ENCODE measurements around the gene ASCC1.
"Not testable (repeated sequence)": the region's sequence is repeated elsewhere in the genome, so short reads cannot be mapped to it uniquely, and the experiment has no call there.

The ASCC1 gene

DNA sequence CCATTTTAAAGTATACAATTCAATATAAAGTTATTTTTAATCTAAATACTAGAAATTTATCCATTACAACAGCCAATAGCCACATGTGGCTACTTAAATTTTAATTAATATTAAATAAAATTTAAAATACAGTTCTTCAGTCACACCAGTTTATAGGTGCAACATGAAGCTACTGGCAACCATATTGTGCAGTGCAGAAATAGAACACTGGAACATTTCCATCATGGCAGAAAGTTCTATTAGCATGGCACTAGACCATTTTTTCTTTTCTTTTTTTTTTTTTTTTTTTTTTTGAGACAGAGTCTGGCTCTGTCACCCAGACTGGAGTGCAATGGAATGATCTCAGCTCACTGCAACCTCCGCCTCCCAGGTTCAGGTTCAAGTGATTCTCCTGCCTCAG, 5.2 kb upstream of the ASCC1 start:
- no peak for DNase-seq (ENCODE audit: low spot score in 2 of 2)
- in situ Hi-C loops (cut with MboI; ENCODE audit: low sequenced_read_pairs), result loop anchor here (5.0 to 25.0 kb wide), 3 partner anchors 174 to 326 kb away; partner anchors contain the start of gene CHST3
- Histone ChIP-seq H3K4me1 (peaks cover 16% of the 10 kb centered on the region), H3K27me3 (ENCODE audit: low read depth) (no peaks in the 10 kb centered on the region), H3K4me3 (no peak overlapping the region), H3K36me3 (replicated peaks) (peaks cover 8% of the 10 kb centered on the region; the same call in 1 of the 2 replicates), H3K9me3 (no peaks in the 10 kb centered on the region)

DNA sequence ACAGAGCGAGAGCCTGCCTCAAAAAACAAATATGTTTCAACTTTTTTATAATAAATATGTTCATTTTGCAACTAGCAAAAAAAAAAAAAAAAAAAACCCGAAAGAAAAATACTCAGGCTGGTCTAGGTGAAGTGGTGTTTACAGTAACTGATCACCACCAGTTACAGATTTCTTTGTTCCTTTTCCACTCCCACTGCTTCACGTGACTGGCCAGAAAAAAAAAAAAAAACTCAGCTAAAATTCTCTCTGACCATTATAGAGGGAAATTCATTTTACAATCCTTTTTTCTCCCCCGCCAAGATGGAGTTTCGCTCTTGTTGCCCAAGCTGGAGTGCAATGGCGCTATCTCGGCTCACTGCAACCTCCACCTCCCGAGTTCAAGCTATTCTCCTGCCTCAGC, 4.6 kb upstream of the ASCC1 start:
- H3K4me1 ChIP-seq, result peaks cover 16% of the 10 kb centered on the region
- in situ Hi-C loops (cut with MboI; ENCODE audit: low sequenced_read_pairs), result loop anchor here (5.0 to 25.0 kb wide), 3 partner anchors 173 to 326 kb away; partner anchors contain the start of gene CHST3
- peaks cover 8% of the 10 kb centered on the region; the same call in 1 of the 2 replicates for H3K36me3 ChIP-seq (replicated peaks)
- no peak for DNase-seq (ENCODE audit: low spot score in 2 of 2)
- H3K4me3 ChIP-seq, result no peak overlapping the region
- no peaks in the 10 kb centered on the region for H3K9me3 ChIP-seq
- no peaks in the 10 kb centered on the region for H3K27me3 ChIP-seq (ENCODE audit: low read depth)

DNA sequence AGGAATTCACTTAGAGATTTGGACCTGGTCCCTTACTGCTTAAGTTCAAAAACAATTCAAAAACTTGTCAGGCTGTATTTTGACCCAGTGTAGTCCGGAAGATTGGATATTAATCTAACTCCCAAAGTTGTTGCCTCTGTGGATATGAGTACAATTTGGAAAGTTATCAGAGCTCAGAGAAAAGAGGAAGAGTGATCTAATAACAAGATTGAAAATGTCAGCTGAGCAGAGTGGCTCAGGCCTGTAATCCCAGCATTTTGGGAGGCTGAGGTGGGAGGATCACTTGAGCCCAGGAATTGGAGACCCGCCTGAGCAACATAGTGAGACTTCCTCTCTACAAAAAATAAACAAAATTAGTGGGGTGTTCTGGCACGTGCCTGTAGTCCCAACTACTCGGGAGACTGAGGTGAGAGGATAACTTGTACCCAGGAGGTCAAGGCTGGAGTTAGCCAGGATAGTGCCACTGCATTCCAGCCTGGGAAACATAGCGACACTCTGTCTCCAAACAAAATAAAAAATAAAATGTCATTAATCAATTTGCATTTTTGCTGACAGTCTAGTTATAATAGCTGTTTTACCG, 3.2 kb upstream of the ASCC1 start:
- in situ Hi-C loops (cut with MboI; ENCODE audit: low sequenced_read_pairs), result loop anchor here (25.0 kb wide), 1 partner anchor 257 kb away; the partner anchor contains the start of gene CHST3
- peaks cover 23% of the 10 kb centered on the region for H3K4me1 ChIP-seq

DNA sequence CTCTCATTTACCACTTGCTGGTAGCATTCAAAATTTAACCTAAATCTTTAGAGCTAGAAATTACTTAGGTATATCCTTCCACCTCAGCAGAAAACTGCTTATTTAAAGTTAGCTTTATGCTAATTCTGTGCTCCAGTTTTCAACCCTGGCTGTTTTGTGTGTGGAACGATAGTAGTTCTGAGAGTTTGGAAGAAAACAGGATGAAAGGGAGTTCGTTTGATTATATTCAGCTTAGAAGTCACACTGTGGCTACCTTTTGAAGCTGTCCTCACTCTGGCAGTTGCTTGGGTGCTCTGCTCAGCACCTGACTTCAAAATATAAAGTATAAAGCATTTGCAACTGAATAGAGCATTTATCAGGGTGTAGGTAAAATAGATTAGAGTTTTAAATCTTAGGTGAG, 2.6 kb upstream of the ASCC1 start:
- H3K36me3 ChIP-seq (replicated peaks), result peaks cover 7% of the 10 kb centered on the region; the same call in 1 of the 2 replicates
- no peaks in the 10 kb centered on the region for H3K27me3 ChIP-seq (ENCODE audit: low read depth)
- H3K4me1 ChIP-seq, result peaks cover 23% of the 10 kb centered on the region
- in situ Hi-C loops (cut with MboI; ENCODE audit: low sequenced_read_pairs), result loop anchor here (25.0 kb wide), 1 partner anchor 256 kb away; the partner anchor contains the start of gene CHST3
- no peaks in the 10 kb centered on the region for H3K9me3 ChIP-seq
- DNase-seq (ENCODE audit: low spot score in 2 of 2), result no peak
- no peak overlapping the region for H3K4me3 ChIP-seq

More for the DNA sequence above, 3.2 kb upstream of the ASCC1 start:
- Histone ChIP-seq H3K27me3 (ENCODE audit: low read depth) (no peaks in the 10 kb centered on the region), H3K9me3 (no peaks in the 10 kb centered on the region), H3K36me3 (replicated peaks) (peaks cover 8% of the 10 kb centered on the region; the same call in 1 of the 2 replicates), H3K4me3 (no peak overlapping the region)
- DNase-seq (ENCODE audit: low spot score in 2 of 2), result no peak

DNA sequence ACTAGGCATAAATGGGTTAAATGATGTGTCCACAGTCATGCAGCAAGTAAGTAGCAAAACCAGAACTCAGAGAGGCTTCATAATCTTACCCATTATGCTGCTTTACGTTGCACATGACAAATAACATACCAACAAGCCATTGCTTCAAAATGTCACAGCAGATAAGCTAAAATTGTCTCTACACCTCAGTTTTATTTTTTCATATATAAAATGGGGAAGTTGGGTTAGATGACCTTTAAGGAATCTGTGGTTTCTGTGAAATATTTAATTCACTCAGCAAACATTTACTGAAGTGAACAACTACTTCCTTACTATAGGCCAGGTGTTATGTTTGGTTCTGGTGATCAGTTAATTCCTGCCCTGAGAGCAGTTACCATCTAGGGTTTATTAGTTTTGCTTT, 2.2 kb upstream of the ASCC1 start:
- Histone ChIP-seq H3K4me3 (no peak overlapping the region), H3K27me3 (ENCODE audit: low read depth) (no peaks in the 10 kb centered on the region), H3K9me3 (no peaks in the 10 kb centered on the region), H3K4me1 (peaks cover 23% of the 10 kb centered on the region), H3K36me3 (replicated peaks) (peaks cover 3% of the 10 kb centered on the region; the same call in 1 of the 2 replicates)
- DNase-seq (ENCODE audit: low spot score in 2 of 2), result no peak
- in situ Hi-C loops (cut with MboI; ENCODE audit: low sequenced_read_pairs), result loop anchor here (25.0 kb wide), 1 partner anchor 256 kb away; the partner anchor contains the start of gene CHST3

DNA sequence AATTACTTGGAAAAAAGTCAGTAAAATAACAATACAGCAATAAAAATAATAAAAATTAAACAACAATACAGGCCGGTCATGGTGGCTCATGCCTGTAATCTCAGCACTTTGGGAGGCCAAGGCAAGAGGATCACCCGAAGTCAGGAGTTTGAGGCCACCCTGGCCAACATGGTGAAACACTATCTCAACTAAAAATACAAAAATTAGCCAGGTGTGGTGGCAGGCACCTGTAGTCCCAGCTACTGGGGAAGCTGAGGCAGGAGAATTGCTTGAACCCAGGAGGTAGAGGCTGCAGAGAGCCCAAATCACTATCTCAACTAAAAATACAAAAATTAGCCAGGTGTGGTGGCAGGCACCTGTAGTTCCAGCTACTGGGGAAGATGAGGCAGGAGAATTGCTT, 4.2 kb downstream of the ASCC1 start:
- in situ Hi-C loops (cut with MboI; ENCODE audit: low sequenced_read_pairs), result loop anchor here (25.0 kb wide), 1 partner anchor 250 kb away; the partner anchor contains the start of gene CHST3
- H3K27me3 ChIP-seq (ENCODE audit: low read depth); H3K36me3 ChIP-seq (replicated peaks); DNase-seq (ENCODE audit: low spot score in 2 of 2); H3K4me3 ChIP-seq; H3K9me3 ChIP-seq: not testable (repeated sequence)
- peaks cover 11% of the 10 kb centered on the region for H3K4me1 ChIP-seq

DNA sequence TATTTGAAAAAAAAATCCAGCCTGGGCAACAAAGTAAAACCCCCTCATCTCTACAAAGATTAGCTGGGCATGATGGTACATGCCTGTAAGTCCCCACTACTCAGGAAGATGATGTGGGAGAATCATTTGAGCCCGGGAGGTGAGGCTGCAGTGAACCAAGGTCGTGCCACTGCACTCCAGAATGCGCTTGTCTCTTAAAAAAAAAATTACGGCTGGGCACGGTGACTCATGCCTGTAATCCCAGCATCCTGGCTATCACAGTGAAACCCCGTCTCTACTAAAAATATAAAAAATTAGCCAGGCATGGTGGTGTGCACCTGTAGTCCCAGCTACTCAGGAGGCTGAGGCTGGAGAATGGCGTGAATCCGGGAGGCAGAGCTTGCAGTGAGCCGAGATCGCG, 4.7 kb downstream of the ASCC1 start:
- not testable (repeated sequence) for H3K9me3 ChIP-seq; H3K27me3 ChIP-seq (ENCODE audit: low read depth); H3K4me1 ChIP-seq; DNase-seq (ENCODE audit: low spot score in 2 of 2); H3K4me3 ChIP-seq; H3K36me3 ChIP-seq (replicated peaks)
- in situ Hi-C loops (cut with MboI; ENCODE audit: low sequenced_read_pairs), result loop anchor here (25.0 kb wide), 1 partner anchor 249 kb away; the partner anchor contains the start of gene CHST3

DNA sequence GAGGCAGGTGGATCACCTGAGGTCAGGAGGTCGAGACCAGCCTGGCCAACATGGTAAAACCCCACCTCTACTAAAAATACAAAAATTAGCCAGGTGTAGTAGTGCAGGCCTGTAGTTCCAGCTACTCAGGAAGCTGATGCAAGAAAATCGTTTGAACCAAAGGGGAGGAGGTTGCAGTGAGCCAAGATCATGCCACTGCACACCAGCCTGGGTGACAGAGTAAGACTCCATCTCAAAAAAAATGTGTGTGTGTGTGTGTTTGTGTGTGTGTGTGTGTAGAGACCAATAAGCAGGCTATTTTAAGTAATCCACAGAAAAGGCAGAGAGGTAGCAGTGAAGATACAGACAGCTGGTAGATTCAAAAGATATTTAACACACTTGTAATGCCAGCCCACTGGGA, 7.5 kb downstream of the ASCC1 start:
- not testable (repeated sequence) for H3K27me3 ChIP-seq (ENCODE audit: low read depth); H3K9me3 ChIP-seq; H3K4me1 ChIP-seq; DNase-seq (ENCODE audit: low spot score in 2 of 2); H3K4me3 ChIP-seq; H3K36me3 ChIP-seq (replicated peaks)
- in situ Hi-C loops (cut with MboI; ENCODE audit: low sequenced_read_pairs), result loop anchor here (25.0 kb wide), 1 partner anchor 246 kb away; the partner anchor contains the start of gene CHST3

DNA sequence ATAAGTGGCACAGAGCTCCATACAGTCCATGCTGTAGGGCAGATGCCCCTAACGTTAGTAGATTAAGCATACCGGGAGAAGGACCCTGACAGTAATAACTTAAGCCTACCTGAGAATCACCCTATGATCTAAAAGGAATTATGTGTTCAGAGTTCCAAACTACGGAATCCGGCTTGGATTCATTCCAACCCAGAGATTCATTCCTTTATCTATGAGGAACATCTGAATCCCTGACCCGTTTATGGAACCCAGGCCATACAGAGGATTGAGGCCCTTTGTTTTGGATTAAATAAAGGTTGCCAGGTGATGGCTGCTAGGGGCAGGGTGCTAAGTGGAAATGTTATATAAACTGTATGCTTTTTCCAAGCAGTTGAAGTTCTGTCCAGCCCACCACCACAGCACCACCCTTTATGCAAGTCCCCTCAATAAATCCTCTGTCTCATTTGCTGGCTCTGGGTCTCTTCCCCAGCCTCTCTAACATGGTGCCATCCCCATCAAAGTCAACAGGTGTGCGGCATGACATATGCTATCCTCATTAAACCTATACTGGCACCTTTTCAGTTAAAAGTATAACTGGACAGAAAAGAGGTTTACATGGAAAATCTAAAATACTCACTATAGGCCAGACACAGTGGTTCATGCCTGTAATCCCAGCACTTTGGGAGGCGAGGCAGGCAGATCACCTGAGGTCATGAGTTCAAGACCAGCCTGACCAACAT, 9.4 kb downstream of the ASCC1 start:
- H3K9me3 ChIP-seq, result no peaks in the 10 kb centered on the region
- in situ Hi-C loops (cut with MboI; ENCODE audit: low sequenced_read_pairs), result loop anchor here (25.0 kb wide), 1 partner anchor 244 kb away; the partner anchor contains the start of gene CHST3
- H3K36me3 ChIP-seq (replicated peaks), result peaks cover 7% of the 10 kb centered on the region
- H3K27me3 ChIP-seq (ENCODE audit: low read depth), result no peaks in the 10 kb centered on the region
- peaks cover 4% of the 10 kb centered on the region for H3K4me1 ChIP-seq
- no peak overlapping the region for H3K4me3 ChIP-seq
- no peak for DNase-seq (ENCODE audit: low spot score in 2 of 2)

DNA sequence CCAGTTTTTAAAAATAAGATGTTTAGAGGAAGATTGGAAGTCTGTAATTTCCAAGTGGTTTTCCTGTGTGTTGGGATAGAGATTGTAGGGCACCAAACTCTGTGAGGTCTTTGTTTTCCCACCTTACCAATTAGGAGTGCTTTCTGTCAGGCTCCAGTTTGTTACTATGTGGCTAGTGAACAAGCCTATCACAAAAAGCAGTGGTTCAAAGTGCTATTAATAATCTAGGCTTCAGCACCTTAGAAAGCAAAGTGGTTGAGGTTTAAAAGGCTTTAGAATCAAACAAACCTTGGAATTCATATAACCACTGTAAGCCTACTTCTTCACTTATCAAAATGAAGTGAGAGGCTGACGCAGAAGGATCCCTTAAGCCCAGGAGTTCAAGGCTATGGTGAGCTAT, 11.4 kb downstream of the ASCC1 start:
- in situ Hi-C loops (cut with MboI; ENCODE audit: low sequenced_read_pairs), result loop anchor here (25.0 kb wide), 1 partner anchor 242 kb away; the partner anchor contains the start of gene CHST3

DNA sequence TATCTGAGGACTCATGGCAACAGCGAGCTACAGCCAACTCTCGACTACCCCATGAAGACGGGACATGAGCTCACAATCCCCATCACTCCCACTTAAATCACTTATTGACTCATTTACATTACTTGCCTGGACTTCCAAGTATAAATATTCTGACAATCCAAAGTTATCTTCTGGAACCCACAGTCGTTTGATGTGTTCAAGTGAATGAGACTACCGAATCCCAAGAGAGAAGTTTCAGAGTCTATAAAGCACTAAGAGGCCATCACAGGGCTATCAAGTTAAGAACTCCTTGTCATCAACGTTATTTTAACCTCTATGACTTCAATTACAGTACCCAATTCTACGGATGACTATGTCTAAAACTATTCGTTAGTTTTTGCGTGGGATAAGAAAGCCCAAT, 11.8 kb downstream of the ASCC1 start:
- H3K36me3 ChIP-seq (replicated peaks), result no peaks in the 10 kb centered on the region; the same call in none of the 2 replicates
- peaks cover 4% of the 10 kb centered on the region for H3K4me1 ChIP-seq
- no peaks in the 10 kb centered on the region for H3K27me3 ChIP-seq (ENCODE audit: low read depth)
- in situ Hi-C loops (cut with MboI; ENCODE audit: low sequenced_read_pairs), result loop anchor here (25.0 kb wide), 1 partner anchor 242 kb away; the partner anchor contains the start of gene CHST3
- no peaks in the 10 kb centered on the region for H3K9me3 ChIP-seq
- H3K4me3 ChIP-seq, result no peak overlapping the region
- no peak for DNase-seq (ENCODE audit: low spot score in 2 of 2)

More for the DNA sequence above, 11.4 kb downstream of the ASCC1 start:
- Histone ChIP-seq H3K9me3 (no peaks in the 10 kb centered on the region), H3K27me3 (ENCODE audit: low read depth) (no peaks in the 10 kb centered on the region), H3K4me1 (peaks cover 4% of the 10 kb centered on the region), H3K36me3 (replicated peaks) (no peaks in the 10 kb centered on the region; the same call in none of the 2 replicates), H3K4me3 (no peak overlapping the region)
- DNase-seq (ENCODE audit: low spot score in 2 of 2), result no peak

DNA sequence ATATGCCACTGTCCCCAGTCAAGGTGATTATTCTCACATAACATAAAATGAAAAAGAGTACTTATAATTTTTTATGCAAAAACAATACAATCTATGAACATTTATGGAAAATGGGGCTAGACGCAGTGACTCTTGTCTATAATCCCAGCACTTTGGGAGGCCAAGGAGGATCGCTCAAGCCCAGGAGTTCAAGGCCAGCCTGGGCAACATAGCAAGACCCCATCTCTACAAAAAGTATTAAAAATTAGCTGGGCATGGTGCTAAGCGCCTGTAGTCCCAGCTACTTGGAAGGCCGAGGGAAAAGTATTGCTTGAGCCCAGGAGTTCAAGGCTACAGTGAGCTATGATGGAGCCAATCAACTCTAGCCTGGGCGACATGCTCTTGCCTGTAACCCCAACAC, 14.8 kb downstream of the ASCC1 start:
- H3K36me3 ChIP-seq (replicated peaks), result no peaks in the 10 kb centered on the region
- H3K4me3 ChIP-seq, result no peak overlapping the region
- H3K9me3 ChIP-seq, result no peaks in the 10 kb centered on the region
- H3K4me1 ChIP-seq, result peaks cover 6% of the 10 kb centered on the region
- H3K27me3 ChIP-seq (ENCODE audit: low read depth), result no peaks in the 10 kb centered on the region
- no peak for DNase-seq (ENCODE audit: low spot score in 2 of 2)
- in situ Hi-C loops (cut with MboI; ENCODE audit: low sequenced_read_pairs), result loop anchor here (25.0 kb wide), 1 partner anchor 239 kb away; the partner anchor contains the start of gene CHST3

DNA sequence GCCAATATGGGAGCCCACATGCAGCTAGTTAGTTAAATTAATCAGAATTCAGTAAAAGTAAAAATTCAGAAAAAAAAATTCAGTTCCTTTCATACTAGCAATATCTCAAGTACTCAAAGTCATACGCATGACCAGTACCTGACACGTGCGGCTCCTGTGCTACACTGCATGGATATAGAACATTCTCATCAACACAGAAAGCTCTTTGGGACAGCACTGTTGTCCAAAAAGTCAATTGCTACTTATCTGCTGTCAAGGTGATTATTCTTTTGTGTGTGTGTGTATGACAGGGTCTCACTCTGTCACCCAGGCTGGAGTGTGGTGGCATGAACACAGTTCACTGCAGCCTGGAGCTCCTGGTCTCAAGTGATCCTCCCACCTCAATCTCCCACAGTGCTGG, 15.2 kb downstream of the ASCC1 start:
- Histone ChIP-seq H3K27me3 (ENCODE audit: low read depth) (no peaks in the 10 kb centered on the region), H3K4me3 (no peak overlapping the region), H3K9me3 (no peaks in the 10 kb centered on the region), H3K36me3 (replicated peaks) (no peaks in the 10 kb centered on the region), H3K4me1 (peaks cover 6% of the 10 kb centered on the region)
- DNase-seq (ENCODE audit: low spot score in 2 of 2), result no peak
- in situ Hi-C loops (cut with MboI; ENCODE audit: low sequenced_read_pairs), result loop anchor here (25.0 kb wide), 1 partner anchor 239 kb away; the partner anchor contains the start of gene CHST3
